ENCODE measurements around the gene FBXO3.

- TF ChIP-seq JUN (IDR thresholded peaks at IDR 0.05; ENCODE audit: low read depth, low read length), result no peak
- TF ChIP-seq ASH2L (IDR thresholded peaks at IDR 0.05; ENCODE audit: low read length), result no peak
- no peak for TF ChIP-seq POLR2AphosphoS5 (IDR thresholded peaks at IDR 0.05; ENCODE audit: low read depth, low read length)
- no peak for TF ChIP-seq GTF2F1 (IDR thresholded peaks at IDR 0.05; ENCODE audit: borderline replicate concordance, low read depth, low read length)
- no peak for TF ChIP-seq EZH2 (IDR thresholded peaks at IDR 0.05; ENCODE audit: low read depth, low read length, severe bottlenecking)
- TF ChIP-seq RFX5 (IDR thresholded peaks at IDR 0.05; ENCODE audit: borderline replicate concordance, low read depth, low read length), result no peak
- TF ChIP-seq ATF2 (IDR thresholded peaks at IDR 0.05; ENCODE audit: low read length), result no peak
Measured at GRCh38 chr11:33698921-33699320, 75.4 kb downstream of the FBXO3 start.

All from H1 (cell line).